GM10847 (cell line): ENCODE data around the gene CLIC5.

Experiments
- POLR2A ChIP-seq: IDR thresholded peaks from 2 replicates; pipeline ENCODE4 v1.6.1; 2011; ENCODE audit not compliant: insufficient read length; ENCODE audit errors: extremely low read depth

The CLIC5 gene

DNA sequence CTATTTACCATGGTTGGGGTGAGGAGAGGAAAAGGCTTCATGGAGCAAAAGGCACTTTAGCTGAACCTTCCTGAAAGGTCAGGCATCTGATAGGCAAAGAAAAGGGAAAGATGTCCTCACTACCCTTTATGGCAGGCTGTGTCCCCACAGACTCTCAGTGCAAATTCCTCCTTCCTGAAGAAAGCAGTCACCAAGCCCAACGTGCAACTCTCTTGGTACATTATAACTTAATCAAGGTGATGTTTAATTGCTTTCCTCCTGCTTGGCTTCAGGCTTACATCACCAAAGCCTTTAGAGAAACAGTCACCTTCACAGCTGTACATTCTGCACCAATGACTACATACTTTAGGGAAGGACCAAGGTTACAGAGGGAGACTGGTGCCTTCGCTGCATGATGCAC is 2.1 kb upstream of the CLIC5 start:
- no peak for TF ChIP-seq POLR2A

- no peak for TF ChIP-seq POLR2A
Measured at GRCh38 chr6:46016063-46016608, 476 bp upstream of the CLIC5 start.

DNA sequence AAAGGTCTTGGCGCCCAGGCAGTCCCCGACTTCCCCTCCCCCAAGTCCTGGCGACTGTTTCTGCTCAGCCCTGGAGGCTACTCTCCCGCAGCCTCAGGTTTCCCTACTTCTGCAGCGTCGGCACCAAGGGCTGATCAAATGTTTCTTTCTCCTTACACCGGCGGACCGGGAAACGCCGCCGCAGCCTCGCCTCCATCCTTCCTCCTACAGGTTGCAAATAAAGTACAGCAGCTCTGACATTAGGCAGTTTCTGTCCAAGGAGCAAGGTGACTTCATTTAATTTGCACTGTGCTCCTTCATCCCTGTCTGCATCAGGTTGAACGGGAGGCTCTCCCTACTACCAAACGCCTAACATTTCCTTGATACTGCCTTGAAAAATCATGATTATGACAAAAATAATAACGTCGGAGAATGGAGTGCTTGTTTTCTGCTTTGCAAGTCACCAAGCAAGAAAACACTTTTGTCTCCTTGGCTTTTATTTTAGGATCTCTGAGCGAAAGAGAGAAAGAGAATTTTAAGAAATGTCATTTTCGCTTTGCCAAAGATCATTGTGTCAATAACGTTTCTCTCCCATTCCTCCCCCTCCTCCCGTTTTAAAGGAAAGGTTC is 1.0 kb downstream of the CLIC5 start:
- no peak for TF ChIP-seq POLR2A

- no peak for TF ChIP-seq POLR2A
Measured at GRCh38 chr6:46014046-46014445, 1.6 kb downstream of the CLIC5 start.

GRCh38 chr6:46013639-46014038 is 2.0 kb downstream of the CLIC5 start:
- no peak for TF ChIP-seq POLR2A

DNA sequence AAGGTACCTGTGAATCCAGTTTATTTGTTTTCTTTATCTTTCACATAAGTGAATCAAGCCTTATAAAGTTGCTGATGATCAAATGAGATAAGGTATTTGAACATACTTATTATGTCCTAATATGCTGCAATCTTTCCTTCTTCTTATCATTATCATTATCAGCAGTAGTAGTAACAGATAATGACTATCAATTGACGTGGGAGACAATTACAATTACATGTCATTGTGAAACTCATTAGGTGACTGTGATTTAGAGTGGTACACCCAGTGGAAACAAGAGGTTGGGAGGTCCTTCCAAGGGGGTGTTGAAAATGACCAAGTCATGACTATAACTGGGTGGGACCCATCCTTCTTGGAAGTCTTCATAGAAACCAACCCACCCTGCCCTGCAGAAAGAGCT is 2.8 kb downstream of the CLIC5 start:
- TF ChIP-seq POLR2A, result no peak

- TF ChIP-seq POLR2A, result no peak
Measured at GRCh38 chr6:46011188-46012085, 4.2 kb downstream of the CLIC5 start.

- no peak for TF ChIP-seq POLR2A
Measured at GRCh38 chr6:46010771-46011170, 4.9 kb downstream of the CLIC5 start.

DNA sequence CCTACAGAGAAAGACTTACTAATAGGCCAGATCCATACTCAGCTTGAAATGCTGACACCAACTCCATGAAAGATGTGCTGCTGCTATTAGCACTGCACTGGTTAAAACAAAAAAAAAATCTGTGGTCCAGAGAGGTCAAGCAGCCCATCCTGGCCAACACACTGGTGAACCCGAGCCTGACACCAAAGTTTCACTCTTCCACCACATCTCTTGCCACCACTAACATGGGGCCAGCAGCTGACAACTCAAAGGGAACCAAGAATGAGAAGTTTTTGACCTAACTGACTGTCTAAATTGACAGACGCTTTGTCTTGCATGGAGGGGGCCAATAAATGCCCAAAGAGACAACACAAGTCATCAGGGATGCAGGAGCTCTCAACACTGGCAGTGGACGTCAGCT is 5.4 kb downstream of the CLIC5 start:
- TF ChIP-seq POLR2A, result no peak

- TF ChIP-seq POLR2A, result no peak
Measured at GRCh38 chr6:46002264-46002663, 13.4 kb downstream of the CLIC5 start.

DNA sequence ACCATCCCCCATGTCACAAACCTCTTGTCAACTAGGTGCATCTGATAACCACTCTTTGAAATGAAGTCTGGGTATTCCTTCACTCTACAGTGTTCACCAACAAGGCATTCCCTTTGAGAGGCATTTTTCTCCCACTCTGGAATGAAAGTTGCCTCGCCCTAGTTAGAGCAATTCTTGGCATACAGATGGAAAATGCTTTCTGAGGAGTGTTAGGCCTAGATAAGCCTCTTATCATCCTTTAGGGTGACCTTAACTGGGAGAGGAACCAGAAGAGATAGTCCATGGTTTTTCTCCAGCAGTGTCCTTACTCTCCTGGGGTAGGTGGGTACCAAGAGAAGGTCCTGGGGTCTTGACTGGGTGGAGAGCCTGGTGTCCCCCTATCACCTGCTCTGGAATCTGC is 14.8 kb downstream of the CLIC5 start:
- TF ChIP-seq POLR2A, result no peak

GRCh38 chr6:45998524-45998923 is 17.1 kb downstream of the CLIC5 start:
- no peak for TF ChIP-seq POLR2A

DNA sequence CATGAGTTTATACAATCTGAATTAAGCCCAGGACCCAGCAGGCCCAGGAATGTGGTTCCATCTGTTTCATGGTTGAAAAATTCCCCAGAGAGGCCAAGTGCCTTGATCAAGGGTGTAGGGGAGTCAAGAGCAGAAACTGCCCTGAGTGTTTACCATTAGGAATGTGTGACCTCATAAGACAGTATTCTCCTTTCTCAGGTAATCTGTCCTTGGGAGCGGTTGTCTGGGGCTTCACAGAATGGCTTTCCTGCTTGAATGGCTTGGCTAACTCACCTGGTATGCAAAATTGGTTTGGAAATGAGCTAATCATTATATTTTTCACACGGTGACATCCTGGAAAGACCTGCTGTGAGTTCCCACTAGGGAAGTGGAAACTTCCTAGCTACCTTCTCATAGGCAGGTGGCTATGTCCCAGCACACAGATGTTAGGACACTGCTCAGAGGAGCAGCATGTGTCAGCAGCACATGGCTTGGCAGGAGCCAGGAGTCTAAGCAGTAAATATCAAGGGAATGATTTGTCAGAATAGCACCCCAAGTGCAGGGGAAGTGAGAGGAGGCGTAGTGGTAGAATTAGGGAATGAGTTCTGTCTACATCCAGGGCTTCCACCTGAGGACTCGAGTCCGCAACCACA is 17.7 kb downstream of the CLIC5 start:
- TF ChIP-seq POLR2A, result no peak

DNA sequence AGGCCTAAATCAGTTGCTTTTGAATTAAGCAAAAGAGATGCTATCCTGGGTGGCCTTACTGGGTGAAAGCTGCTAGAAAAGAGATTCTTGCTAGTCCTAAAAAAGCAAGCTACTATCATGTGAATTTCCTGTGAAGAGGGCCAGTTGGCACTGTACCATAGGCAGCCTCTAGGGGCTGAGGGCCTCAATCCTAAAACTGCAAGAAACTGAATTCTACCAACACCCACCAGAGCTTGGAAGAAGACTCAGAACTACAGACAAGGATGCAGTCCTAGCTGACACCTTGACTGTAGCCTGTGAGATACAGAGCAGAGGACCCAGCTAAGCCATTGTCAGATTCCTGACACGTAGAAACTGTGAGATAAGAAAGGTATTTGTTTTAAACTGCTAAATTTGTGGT is 24.5 kb downstream of the CLIC5 start:
- TF ChIP-seq POLR2A, result no peak

- no peak for TF ChIP-seq POLR2A
Measured at GRCh38 chr6:45990162-45990561, 25.5 kb downstream of the CLIC5 start.

GRCh38 chr6:45988635-45989034 is 27.0 kb downstream of the CLIC5 start:
- no peak for TF ChIP-seq POLR2A
